Trophoblast cell (in vitro differentiated cells and primary cell): ENCODE measurements around the gene PNMA6E.
A peak's percentile ranks its signal among the peaks of the same experiment; 100 is the strongest.

Experiments
- DNase-seq, 2 donors: peaks; one replicate each; pipeline ENCODE4 v3.0.0-alpha.2; 2016
- H2AFZ ChIP-seq: 2 replicates; pipeline ENCODE4 v1.6.1; 2013; ENCODE audit warnings: low read length, moderate library complexity, mild to moderate bottlenecking; ENCODE audit not compliant: insufficient read depth, poor library complexity
- H2AK5ac ChIP-seq: 2 replicates; pipeline ENCODE4 v1.6.1; 2013; ENCODE audit warnings: mild to moderate bottlenecking, low read length
- H2BK120ac ChIP-seq: 2 replicates; pipeline ENCODE4 v1.6.1; 2013; ENCODE audit warnings: low read length, mild to moderate bottlenecking, moderate library complexity; ENCODE audit not compliant: insufficient read depth, poor library complexity
- H2BK12ac ChIP-seq: 2 replicates; pipeline ENCODE4 v1.6.1; 2013; ENCODE audit warnings: mild to moderate bottlenecking, low read length, moderate library complexity
- H2BK5ac ChIP-seq: 2 replicates; pipeline ENCODE4 v1.6.1; 2013; ENCODE audit warnings: low read length, low read depth, moderate library complexity, mild to moderate bottlenecking; ENCODE audit not compliant: poor library complexity
- H3K14ac ChIP-seq: 2 replicates; pipeline ENCODE4 v1.6.1; 2013; ENCODE audit warnings: mild to moderate bottlenecking, low read length
- H3K18ac ChIP-seq: 2 replicates; pipeline ENCODE4 v1.6.1; 2013; ENCODE audit warnings: mild to moderate bottlenecking, low read length
- H3K23ac ChIP-seq: 2 replicates; pipeline ENCODE4 v1.6.1; 2013; ENCODE audit warnings: low read length
- H3K27ac ChIP-seq: 2 replicates; pipeline ENCODE4 v1.5.1; 2013; ENCODE audit warnings: low read depth, mild to moderate bottlenecking, inconsistent platforms, low read length, moderate library complexity
- H3K27me3 ChIP-seq: 2 replicates; pipeline ENCODE4 v1.6.1; 2013; ENCODE audit warnings: inconsistent platforms, mild to moderate bottlenecking, low read length, moderate library complexity; ENCODE audit not compliant: insufficient read depth
- H3K36me3 ChIP-seq, 2 experiments: 1 replicate in 1 of 2; 2 replicates in 1 of 2; pipeline ENCODE4 v1.6.1; 2013; ENCODE audit warnings: low read length in 2 of 2, mild to moderate bottlenecking in 2 of 2, moderate library complexity in 1 of 2; ENCODE audit not compliant: insufficient read depth in 2 of 2, control insufficient read depth in 1 of 2
- H3K4ac ChIP-seq: 2 replicates; pipeline ENCODE4 v1.6.1; 2013; ENCODE audit warnings: low read depth, mild to moderate bottlenecking, low read length, moderate library complexity
- H3K4me1 ChIP-seq, 2 experiments: 1 replicate in 1 of 2; 2 replicates in 1 of 2; pipeline ENCODE4 v1.6.1; 2013; ENCODE audit warnings: low read length in 2 of 2, mild to moderate bottlenecking in 2 of 2, moderate library complexity in 1 of 2; ENCODE audit not compliant: insufficient read depth in 2 of 2, control insufficient read depth in 1 of 2
- H3K4me2 ChIP-seq: 2 replicates; pipeline ENCODE4 v1.6.1; 2013; ENCODE audit warnings: inconsistent platforms, mild to moderate bottlenecking, low read length, moderate library complexity
- H3K4me3 ChIP-seq: 2 replicates; pipeline ENCODE4 v1.5.1; 2013; ENCODE audit warnings: mild to moderate bottlenecking, low read depth, low read length, inconsistent platforms
- H3K79me1 ChIP-seq: one replicate; pipeline ENCODE4 v1.6.1; 2013; ENCODE audit warnings: low read length
- H3K79me2 ChIP-seq: 2 replicates; pipeline ENCODE4 v1.6.1; 2013; ENCODE audit warnings: low read length, mild to moderate bottlenecking; ENCODE audit not compliant: control insufficient read depth, insufficient read depth, poor library complexity
- H3K9ac ChIP-seq: 2 replicates; pipeline ENCODE4 v1.6.1; 2013; ENCODE audit warnings: mild to moderate bottlenecking, low read length
- H3K9me3 ChIP-seq: 2 replicates; pipeline ENCODE4 v1.6.1; 2013; ENCODE audit warnings: low read depth, mild to moderate bottlenecking, control low read depth, inconsistent platforms, low read length; ENCODE audit not compliant: insufficient read depth
- H4K12ac ChIP-seq: 2 replicates; pipeline ENCODE4 v1.6.1; 2013; ENCODE audit warnings: low read depth, mild to moderate bottlenecking, low read length, moderate library complexity
- H4K8ac ChIP-seq: 2 replicates; pipeline ENCODE4 v1.6.1; 2013; ENCODE audit warnings: low read depth, mild to moderate bottlenecking, low read length, moderate library complexity
- H4K91ac ChIP-seq: one replicate; pipeline ENCODE4 v1.6.1; 2013; ENCODE audit warnings: low read depth, mild to moderate bottlenecking, low read length, moderate library complexity
- WGBS: extraction: QIAGEN DNeasy Blood & Tissue Kit; methylation state at CpG from one replicate; pipeline ENCODE4 v1.1.7; 2013; ENCODE audit warnings: missing lambda C conversion rate; ENCODE audit not compliant: insufficient read length, insufficient coverage; ENCODE audit errors: extremely low coverage; 5-methylcytosine and 5-hydroxymethylcytosine counted together

Gene PNMA6E

DNA sequence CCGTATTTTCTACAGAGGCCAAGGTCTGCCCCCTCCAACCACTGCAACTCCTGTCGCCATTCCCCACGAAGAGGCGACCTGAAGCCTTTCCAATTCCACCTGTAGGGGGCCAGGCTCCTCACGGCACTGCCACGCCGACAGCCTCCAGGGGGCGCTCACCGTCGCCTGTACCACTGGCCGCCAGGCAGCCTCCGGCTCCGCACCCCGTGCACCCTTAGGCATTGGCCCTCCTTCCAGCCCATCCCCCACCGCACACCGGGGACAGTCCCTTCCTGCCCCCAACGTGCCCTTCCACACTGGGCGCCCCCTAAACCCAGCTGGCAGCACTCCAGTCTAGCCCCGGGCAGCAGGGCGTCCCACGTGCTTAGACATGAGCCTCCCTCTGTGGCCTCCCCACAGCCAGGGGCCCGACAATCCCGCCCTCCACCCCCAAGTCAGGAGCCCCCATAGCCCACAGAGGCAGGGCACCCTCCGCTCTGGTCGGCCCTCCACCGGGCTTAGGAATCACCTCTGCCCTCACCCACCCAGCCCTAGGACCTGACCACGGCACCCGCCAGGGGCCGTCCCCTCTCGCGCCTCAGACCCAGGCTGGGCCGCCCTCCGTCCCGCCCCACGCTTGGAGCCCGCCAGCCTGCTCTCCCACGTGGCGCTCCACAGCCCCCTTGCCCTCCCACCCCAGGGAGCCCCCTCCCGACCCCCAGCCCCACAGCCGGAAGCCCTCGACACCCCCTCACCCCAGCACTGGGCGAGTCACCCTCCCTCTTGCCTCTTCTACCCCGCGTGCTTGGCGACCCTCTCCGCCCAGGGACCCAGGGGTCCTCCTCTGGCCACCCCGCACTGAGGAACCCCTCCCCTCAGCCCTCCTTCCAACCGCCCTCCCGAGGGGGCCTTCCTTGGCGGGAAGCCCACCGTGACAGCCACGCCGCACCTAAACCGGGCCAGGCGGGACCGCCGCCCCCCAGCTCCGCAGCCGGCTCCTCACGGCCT is 711 bp downstream of the PNMA6E start:
- no peak overlapping the region for H2BK5ac ChIP-seq
- H2BK12ac ChIP-seq = no peak overlapping the region

DNA sequence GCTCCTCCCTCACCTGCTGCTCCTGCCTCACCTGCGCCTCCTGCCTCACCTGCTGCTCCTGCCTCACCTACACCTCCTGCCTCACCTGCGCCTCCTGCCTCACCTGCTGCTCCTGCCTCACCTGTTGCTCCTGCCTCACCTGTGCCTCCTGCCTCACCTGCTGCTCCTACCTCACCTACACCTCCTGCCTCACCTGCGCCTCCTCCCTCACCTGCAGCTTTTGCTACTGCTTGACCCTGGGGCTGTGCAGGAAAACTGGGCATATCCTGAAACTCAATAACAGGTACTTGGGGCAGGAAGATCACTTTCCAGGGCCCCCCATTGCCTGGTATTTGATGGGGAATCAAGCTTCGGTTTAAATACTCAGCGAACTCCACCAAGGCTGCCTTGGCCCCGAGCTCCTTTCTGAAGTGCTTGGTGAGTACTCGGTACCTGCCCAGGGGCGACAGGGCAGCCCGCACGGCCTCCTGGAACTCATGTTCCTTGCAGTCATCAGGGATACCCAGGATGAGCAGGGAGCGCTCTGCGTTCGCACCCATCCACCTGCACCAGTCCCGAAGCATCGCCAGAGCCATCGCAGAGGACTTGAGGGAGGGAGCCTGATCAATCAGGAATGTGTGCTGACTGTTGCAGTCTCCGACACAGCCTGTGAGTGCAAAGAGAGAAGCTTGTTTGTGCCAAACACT is 2.7 kb downstream of the PNMA6E start:
- Histone ChIP-seq H3K79me1 (no peaks in the 10 kb centered on the region), H2AFZ (no peak overlapping the region), H3K14ac (no peak overlapping the region), H3K27ac (no peak overlapping the region), H2BK120ac (no peak overlapping the region), H3K4ac (no peak overlapping the region), H3K27me3 (no peaks in the 10 kb centered on the region), H3K4me3 (no peak overlapping the region), H3K18ac (no peak overlapping the region), H4K8ac (no peak overlapping the region), H4K91ac (no peak overlapping the region), H2BK5ac (no peak overlapping the region), H3K79me2 (no peaks in the 10 kb centered on the region), H3K9me3 (no peaks in the 10 kb centered on the region), H4K12ac (no peak overlapping the region), H3K4me2 (no peak overlapping the region), H3K9ac (no peak overlapping the region), H3K23ac (no peak overlapping the region), H3K4me1 (no peaks in the 10 kb centered on the region), H2AK5ac (no peak overlapping the region), H3K36me3 (no peaks in the 10 kb centered on the region), H2BK12ac (no peak overlapping the region)
- no CpG with 5 or more reads among the region's 17 CpGs for WGBS
- DNase-seq = no peak

More for the DNA sequence above, 711 bp downstream of the PNMA6E start:
- no peaks in the 10 kb centered on the region for H3K36me3 ChIP-seq
- H4K12ac ChIP-seq = no peak overlapping the region
- no peak overlapping the region for H4K91ac ChIP-seq
- H3K27me3 ChIP-seq = no peaks in the 10 kb centered on the region
- H3K9ac ChIP-seq = no peak overlapping the region
- H2AK5ac ChIP-seq = no peak overlapping the region
- no peak overlapping the region for H3K4me2 ChIP-seq
- H3K4me1 ChIP-seq = no peaks in the 10 kb centered on the region
- H3K79me1 ChIP-seq = no peaks in the 10 kb centered on the region
- H3K79me2 ChIP-seq = no peaks in the 10 kb centered on the region
- DNase-seq = peak in 1 of 2 donors; percentile 36
- no peak overlapping the region for H3K18ac ChIP-seq
- H2BK120ac ChIP-seq = no peak overlapping the region
- no peak overlapping the region for H3K4me3 ChIP-seq
- no peak overlapping the region for H3K23ac ChIP-seq
- no peak overlapping the region for H3K14ac ChIP-seq
- no peak overlapping the region for H3K4ac ChIP-seq
- H4K8ac ChIP-seq = no peak overlapping the region
- WGBS = no CpG with 5 or more reads among the region's 60 CpGs
- no peaks in the 10 kb centered on the region for H3K9me3 ChIP-seq
- no peak overlapping the region for H3K27ac ChIP-seq
- no peak overlapping the region for H2AFZ ChIP-seq

DNA sequence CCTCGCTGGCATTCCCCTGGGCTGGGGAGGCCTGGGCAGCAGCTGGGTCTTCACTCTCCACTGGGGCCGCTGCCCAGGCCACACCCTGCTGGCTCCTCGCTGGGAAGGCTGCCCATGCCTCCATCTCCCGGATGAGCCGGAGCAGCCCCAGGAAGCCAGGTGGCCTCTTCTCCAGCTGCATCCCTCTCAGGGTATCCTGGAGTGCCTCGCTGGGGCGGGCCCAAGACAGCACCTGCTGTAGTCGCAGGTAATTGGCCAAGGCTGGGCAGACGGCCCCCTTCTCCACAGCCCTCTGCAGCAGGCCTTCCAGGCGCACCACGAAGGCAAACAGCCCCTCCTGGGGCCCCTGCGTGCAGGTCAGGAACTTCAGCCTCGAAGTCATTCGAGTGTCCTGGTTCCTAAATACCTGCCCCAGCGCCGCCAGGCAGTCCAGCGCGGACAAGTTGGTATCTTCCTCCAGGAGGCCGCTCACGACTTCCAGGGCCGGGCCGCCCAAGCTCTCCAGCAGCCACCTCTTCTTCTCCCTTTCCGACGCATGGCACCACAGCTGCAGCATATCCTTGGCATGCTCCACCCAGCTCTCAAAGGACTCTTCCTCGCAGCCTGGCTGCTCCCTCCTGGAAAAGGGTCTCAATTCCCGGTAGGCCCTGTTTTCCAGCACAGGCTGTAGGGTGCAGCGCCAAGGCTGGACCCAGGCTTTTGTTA is 3.7 kb downstream of the PNMA6E start:
- no peak overlapping the region for H3K27ac ChIP-seq
- no CpG with 5 or more reads among the region's 27 CpGs for WGBS
- H3K79me2 ChIP-seq = no peaks in the 10 kb centered on the region

DNA sequence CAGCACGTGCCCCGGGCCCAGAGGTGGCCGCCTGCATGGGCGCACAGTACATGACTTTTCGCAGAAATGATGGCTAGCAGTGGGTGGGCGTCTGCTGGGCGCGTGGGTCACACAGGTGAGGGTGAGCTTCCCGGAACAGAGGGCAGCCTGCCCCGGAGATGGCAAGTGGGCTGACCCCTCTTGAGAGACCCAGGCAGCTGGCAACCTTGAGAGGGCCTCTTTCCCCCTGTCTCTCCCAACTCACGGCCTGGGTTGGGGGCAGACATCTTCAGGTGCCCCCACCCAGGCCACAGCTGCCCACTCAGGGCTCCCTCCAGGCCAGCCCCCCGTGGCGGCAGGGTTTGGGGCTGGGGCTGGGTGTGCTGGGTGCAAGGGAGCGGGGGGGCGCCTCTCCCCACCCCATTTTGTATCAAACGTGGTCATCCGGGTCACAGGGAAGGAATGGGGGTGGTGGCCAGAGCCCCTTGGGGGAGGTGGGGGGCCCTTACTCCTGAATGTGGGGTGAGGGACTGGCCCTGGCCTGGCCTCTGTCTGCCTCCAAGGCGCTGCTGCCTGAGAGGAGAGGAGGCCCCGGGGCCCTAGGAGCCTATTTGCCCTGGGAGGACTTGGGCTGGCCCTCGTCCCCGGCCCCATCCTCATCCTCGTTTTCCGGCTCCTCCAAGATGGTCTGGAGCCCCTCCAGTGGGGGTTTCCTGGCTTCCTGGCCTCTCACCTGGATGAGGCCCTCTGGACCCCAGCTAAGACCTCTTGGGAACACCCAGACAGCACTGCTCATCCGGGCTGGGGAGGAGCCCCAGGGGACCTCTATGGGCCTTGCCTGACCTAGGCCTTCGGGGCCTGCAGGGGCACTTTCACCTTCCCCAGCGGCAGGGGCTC is 4.6 kb downstream of the PNMA6E start:
- Histone ChIP-seq H3K14ac (no peak overlapping the region), H3K4me2 (no peak overlapping the region), H3K4ac (no peak overlapping the region), H3K9ac (no peak overlapping the region), H3K36me3 (no peaks in the 10 kb centered on the region), H3K18ac (no peak overlapping the region), H2BK12ac (no peak overlapping the region), H3K79me1 (no peaks in the 10 kb centered on the region), H3K23ac (no peak overlapping the region), H4K8ac (no peak overlapping the region), H2BK120ac (no peak overlapping the region), H3K27me3 (no peaks in the 10 kb centered on the region), H4K12ac (no peak overlapping the region), H3K9me3 (peaks cover 5% of the 10 kb centered on the region), H4K91ac (no peak overlapping the region), H3K27ac (no peak overlapping the region), H3K4me3 (no peak overlapping the region), H2AK5ac (no peak overlapping the region), H2AFZ (no peak overlapping the region), H2BK5ac (no peak overlapping the region), H3K79me2 (no peaks in the 10 kb centered on the region), H3K4me1 (no peaks in the 10 kb centered on the region)
- no peak for DNase-seq
- no CpG with 5 or more reads among the region's 26 CpGs for WGBS

More for the DNA sequence above, 3.7 kb downstream of the PNMA6E start:
- Histone ChIP-seq H3K9me3 (no peaks in the 10 kb centered on the region), H3K36me3 (no peaks in the 10 kb centered on the region), H2AK5ac (no peak overlapping the region), H2BK120ac (no peak overlapping the region), H4K91ac (no peak overlapping the region), H3K79me1 (no peaks in the 10 kb centered on the region), H3K27me3 (no peaks in the 10 kb centered on the region), H4K8ac (no peak overlapping the region), H3K4me2 (no peak overlapping the region), H2BK5ac (no peak overlapping the region), H4K12ac (no peak overlapping the region), H2BK12ac (no peak overlapping the region), H3K4me3 (no peak overlapping the region), H3K18ac (no peak overlapping the region), H3K14ac (no peak overlapping the region), H2AFZ (no peak overlapping the region), H3K9ac (no peak overlapping the region), H3K4ac (no peak overlapping the region), H3K4me1 (no peaks in the 10 kb centered on the region), H3K23ac (no peak overlapping the region)
- no peak for DNase-seq
